ENCODE measurements around the gene PLLP.
"Not testable (repeated sequence)": the region's sequence is repeated elsewhere in the genome, so short reads cannot be mapped to it uniquely, and the experiment has no call there.

The PLLP gene

DNA sequence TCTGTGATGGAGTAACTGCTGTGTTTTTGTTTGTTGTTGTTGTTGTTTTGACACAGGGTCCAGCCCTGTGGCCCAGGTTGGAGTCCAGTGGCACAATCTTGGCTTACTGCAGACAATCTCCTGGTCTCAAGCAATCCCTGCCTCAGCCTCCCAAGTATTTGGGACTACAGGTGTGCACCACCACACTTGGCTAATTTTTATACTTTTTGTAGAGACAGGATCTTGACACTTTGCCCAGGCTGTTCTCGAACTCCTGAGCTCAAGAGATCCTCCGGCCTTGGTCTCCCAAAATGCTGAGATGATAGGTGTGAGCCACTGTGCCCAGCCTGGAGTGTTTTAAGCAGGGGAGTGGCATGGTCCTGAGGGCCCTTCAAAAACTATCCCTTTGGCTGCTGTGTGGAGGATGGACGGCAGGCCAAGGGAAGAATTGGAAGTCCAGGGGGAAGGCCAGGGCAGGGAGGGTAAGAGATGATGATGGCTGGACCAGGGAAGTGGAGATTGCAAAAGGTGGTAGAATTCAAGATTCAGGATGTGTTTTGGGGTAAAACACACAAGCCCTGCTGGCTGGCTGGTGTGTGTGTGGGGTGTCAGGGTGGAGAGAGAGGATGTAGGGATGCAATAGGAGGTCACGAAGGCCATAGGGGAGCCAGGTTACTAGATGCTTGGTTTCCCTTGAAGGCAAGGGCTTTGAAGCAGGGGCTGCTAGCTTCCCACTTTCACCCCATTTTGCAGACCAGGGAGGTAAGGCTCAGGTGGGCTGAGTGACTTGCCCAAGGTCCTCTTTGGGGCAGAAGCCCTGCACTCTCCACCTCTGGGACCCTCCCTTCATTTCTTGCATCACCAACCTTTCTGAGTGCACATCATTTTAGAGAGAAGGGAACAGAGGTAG is 18.8 kb upstream of the PLLP start:
- H3K4me3 ChIP-seq (ENCODE audit: low read depth, low read length) = no peak overlapping the region

DNA sequence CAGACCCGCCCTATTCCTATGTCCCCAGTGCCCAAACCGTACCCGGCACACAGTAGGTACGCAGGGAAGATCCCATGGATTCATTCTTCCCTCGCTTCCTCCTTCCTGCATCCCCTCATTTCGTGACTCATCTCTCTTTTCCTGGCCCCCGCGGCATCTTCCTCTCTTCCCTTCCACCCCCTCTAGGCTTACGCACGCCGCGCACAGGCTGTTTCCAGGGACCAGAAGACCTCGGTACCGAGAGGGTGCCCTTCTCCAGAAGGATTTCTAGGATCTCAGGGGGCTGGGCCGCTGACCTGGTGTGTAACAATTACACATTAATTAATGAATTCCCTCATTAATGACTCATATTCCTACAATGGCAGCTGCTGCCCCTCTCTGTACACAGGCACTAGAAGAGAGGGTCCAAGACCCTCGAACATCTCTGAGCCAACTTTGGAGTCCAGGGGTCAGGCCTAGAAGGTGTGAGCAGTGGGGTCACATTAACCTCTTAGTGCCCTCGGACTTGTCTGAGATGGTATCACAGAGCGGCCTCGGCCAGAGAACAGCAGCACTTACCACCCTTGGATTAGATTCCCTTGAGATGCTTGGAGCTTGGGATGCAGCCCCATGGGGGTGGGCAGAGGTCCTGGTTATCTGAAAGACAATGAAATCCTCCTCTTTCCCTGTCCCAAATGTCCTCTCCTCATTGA is 16.8 kb upstream of the PLLP start:
- H3K4me3 ChIP-seq (ENCODE audit: low read depth, low read length) = peak overlapping the region; percentile 62

DNA sequence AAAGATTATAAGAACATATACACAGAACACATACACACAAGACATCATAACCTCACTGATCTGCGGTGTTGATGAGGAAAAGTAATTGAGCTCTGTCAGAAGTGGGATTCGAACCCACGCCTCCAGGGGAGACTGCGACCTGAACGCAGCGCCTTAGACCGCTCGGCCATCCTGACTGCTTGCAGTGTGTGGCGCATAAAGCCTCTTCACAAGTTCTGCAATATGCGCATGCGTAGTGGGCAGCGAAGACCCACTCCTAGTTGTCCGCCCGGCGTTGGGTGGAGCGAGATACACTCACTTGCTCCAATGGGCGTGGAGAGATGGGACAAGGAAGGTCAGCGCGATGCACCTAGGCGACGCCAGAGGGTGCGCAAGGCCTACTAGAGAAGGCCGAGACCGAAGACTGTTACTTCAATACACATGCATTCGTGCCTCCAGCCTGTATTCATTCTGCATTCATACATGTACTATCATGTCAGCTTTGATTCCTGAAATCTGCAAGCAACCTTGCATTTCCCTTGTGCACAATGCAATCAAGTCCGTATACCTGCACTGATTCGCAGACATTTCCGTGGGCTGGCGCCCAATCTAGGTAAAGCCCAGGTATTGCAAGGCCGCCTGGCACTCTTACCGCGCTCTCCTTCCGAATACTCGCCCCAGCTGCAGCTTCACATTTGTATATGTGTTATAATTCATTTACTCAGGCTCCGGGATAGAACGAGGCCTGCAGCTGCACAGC is 16.1 kb upstream of the PLLP start:
- peak overlapping the region; percentile 62 for H3K4me3 ChIP-seq (ENCODE audit: low read depth, low read length)

DNA sequence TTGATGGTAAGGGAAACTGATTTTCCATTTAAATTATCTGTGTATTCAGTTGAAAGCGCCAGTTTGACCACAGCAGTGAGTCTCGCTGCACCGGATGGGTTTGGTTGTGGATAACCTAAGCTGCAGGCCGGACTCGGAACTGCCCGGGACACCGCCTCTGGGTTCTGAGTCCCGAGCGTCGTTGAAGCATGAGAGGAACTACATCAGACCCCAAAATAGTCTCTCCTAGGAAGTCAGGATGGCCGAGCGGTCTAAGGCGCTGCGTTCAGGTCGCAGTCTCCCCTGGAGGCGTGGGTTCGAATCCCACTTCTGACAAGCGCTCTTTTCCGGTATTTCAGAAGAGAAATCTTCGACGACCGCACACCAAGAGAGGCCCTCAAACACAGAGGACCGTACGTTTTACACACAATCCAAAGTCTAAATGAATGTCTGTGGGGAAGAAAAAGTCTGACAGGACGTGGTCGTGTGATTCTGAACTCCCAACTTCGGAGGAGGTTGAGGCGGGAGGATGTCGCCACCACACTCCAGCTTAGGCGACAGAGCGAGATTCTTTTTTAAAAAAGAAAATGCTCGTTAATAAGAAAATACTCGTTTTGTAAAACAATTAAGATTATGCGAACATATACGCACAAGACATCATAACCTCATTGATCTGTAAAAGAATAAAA is 15.4 kb upstream of the PLLP start:
- peak overlapping the region; percentile 80 for H3K4me3 ChIP-seq (ENCODE audit: low read depth, low read length)

DNA sequence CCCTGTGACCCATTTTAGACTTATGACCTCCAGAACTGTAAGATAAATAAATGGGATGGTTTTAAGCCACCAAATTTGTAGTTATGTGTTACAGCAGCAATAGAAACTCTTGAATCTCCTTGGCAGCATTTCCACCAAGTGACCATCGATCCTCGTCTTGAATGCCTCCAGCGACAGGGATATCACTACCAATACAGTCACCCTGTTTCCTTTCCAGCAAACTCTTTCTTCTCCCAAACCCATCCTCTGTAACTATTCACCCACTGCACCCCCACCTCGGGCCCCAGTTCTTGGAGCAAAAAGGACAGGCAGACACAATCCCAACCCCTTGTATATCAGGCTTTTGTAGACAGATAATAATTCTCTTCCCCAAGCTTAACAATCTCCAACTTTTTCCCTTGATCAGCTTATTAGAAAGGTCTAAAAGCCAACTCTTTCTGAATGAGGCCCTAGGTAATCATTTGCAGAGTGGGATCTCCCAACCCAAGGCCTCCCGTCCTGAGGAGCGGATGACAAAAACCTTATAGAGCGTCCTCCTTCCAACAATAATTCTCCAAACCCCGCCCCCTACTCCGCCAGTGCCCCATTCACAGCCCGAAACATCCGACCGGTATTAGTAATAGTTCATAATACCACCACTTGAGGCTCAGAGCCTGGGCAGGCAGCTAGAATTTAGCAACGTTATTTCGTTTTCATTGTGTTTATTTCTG is 14.7 kb upstream of the PLLP start:
- H3K4me3 ChIP-seq (ENCODE audit: low read depth, low read length) = peak overlapping the region; percentile 80

DNA sequence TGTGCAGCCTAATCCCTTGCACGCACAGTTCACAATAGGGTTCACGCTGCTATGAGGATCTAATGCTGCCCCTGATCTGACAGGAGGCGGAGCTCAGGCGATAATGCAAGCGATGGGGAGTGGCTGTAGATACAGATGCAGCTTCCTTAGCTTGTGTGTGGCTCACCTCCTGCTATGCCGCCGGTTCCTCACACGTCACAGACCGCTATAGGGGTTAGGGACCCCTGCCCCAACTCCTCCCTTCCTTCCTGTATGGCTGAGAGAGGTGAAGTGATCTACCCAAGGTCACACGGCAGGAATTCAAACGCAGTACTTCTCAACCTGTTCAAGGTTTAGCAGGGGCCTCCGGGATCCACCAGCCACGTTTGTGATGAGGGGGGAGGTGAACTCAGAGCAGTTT is 13.4 kb upstream of the PLLP start:
- no peak overlapping the region for H3K4me3 ChIP-seq (ENCODE audit: low read depth, low read length)

DNA sequence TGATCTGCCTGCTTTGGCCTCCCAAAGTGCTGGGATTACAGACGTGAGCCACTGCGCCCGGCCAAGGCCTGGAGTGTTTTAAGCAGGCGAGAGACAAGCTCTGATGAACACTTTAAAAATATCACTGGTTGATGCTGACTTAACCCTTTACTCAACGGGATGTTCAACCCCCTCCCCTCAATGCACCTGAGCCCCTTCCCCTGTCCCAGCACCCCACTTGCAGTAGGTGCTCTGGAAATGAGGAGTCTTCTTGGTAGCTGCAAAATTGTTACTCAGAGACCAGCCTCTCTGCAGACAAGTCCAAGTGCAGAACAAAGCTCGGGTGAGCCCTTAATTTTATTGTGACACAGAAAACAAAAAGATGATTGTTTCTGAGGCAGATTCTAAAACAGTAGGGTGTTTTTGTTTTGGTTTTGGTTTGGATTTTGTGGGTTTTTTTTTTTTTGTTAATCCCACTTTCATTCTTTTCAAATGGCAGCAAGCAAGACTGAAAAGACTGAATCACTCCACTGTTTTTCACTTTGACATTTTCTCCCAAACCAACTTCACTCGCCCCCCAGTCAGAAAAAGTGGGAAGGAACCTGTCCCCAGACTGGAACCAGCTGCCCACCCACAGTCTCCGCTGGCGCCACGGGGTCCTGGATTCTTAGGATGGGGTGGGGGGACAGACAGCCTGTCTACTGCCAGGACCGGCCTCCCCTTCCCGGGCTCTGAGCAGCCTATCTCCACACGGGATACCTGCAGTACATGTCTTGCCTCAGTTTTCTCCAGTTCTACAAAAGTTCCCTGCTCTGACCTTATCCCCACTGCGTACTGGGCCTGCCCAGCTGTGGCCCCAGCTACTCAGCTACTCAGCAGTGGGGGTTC is 5.2 kb upstream of the PLLP start:
- H3K4me3 ChIP-seq (ENCODE audit: low read depth, low read length) = no peak overlapping the region

DNA sequence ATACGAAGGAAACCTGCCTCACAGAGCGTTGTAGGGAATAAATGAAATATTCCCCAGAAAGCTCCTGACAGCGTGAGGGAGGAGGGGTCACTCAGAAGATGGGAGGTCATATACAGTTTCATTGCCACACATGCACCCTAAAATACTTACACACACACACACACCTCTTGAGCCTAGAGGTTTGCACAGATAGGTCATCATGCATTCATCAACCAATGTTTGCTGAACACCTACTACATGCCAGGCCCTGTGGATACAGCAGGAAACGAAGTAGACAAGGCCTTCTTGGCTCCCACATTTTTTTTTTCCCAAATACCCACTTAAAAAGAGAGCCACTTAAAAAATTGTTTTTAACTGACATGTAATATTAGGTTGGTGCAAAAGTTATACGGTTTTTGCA is 907 bp upstream of the PLLP start:
- peak overlapping the region; percentile 57 for H3K4me3 ChIP-seq (ENCODE audit: low read depth, low read length)

DNA sequence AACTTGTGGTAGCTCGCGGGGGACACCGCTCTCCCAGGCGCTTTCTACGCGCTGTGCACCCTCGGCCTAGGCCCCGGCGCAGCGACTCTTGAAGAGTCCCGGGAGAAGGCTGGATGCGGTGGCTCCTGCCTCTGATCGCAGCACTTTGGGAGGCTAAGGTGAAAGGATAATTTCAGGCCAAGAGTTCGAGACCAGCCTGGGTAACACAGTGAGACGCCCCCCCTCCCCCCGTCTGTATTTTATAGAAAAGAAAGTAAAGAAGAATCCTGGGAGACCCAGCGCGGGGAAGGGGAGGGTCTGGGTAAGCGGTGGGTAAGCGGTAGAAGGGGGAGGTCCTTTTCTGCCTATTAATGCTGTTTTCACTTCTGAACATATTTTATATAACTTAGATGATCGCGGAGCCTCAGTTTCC is 486 bp upstream of the PLLP start:
- peak overlapping the region; percentile 57 for H3K4me3 ChIP-seq (ENCODE audit: low read depth, low read length)

DNA sequence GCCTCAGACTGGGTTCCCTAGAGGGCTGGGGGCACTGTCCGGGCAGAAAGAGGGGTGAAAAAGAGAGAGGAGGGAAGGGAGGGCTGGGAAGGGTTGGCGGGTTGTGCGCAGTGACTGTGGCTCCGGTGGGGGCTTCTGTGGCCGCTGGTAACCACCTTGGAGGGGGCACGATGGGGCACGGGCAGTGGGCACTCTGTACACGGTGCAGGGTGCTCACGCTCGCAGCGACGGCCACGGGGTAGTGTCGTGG is 588 bp downstream of the PLLP start:
- H3K4me3 ChIP-seq (ENCODE audit: low read depth, low read length) = peak overlapping the region; percentile 57

DNA sequence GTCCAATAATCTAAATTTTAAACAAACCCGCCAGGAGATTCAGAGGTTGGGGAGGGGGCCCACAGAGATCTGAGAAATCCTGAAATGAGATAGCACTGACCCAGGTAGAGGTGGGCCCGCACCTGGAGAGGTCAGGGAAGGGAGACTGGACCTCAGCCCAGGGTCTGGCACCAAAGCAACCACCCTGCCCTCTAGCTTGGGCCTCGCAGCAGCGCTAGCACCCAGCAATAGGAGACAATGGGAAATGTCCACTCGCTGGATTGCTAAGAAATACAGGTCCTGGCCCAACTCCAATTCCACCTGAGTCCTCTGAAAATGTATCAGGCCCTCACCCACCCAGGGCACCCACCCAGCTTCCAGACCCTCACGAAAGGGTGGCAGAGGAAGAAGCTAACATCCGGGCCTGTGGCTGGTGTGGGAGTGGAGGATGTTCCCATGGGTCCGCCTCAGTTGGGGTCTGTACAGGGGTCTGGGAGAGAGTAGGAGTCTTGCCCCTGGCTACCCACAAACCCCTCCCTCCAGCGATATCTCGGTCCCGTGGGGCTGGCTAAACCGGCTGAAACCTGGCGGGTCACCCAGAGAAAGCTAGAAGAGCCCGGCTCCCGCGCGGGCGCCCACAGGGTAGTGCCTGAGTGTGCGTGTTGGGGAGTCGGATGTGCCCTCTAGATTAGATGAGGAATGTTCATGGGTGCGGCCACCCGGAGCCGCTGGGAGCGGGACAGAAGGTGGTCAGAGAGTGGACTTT is 1.1 kb downstream of the PLLP start:
- H3K4me3 ChIP-seq (ENCODE audit: low read depth, low read length) = no peak overlapping the region

DNA sequence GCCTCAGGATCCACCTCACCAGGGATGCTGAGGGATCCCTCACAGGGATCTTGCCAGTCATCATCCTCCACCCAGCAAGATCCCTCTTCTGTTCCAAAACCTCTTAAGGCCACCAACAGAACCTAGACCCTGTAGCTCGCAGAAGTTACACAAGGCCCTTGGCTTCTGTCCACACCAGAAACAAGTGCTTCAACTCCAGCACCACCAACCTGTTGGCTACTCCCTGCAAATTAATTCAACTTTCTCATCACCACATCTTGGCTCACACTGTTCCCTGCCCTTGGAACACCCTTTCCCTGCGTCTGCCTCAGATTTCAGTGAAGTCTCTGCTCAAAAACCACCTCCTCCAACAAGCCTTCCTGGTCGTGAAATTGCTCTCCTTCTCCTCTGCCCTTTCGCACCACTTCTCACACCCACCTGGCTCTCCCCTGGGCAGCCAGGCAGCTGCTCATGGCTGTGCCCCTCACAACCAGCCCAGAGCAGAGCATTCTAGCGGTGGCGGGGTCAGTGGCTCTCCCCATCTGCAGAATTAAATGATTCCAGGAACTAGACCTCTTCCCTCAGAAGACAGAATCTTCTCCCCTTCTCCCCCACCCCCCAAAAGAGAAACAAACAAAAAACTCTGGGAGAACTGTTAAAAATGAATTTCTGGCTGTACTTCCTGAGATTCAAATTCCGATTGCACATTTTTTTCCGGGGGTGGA is 1.8 kb downstream of the PLLP start:
- H3K4me3 ChIP-seq (ENCODE audit: low read depth, low read length) = no peak overlapping the region

DNA sequence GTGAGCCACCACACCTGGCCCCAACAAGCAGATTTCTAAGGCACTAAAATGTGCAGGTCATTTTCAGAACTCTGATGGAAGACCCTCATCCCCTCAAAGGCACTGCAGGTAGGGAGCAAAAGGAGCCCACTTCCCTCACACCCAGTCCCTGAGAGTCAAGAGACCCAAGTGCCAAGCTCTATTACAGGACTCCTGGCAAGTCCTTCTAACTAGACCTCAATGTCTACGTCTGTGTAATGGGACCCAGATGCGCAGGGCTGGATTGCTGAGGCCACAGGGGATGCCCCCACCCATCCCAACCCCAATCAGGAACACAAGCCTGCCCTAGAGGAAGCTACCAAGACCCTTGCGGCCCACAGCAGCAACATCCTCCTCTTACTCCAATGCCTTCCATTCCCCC is 2.7 kb downstream of the PLLP start:
- no peak overlapping the region for H3K4me3 ChIP-seq (ENCODE audit: low read depth, low read length)

DNA sequence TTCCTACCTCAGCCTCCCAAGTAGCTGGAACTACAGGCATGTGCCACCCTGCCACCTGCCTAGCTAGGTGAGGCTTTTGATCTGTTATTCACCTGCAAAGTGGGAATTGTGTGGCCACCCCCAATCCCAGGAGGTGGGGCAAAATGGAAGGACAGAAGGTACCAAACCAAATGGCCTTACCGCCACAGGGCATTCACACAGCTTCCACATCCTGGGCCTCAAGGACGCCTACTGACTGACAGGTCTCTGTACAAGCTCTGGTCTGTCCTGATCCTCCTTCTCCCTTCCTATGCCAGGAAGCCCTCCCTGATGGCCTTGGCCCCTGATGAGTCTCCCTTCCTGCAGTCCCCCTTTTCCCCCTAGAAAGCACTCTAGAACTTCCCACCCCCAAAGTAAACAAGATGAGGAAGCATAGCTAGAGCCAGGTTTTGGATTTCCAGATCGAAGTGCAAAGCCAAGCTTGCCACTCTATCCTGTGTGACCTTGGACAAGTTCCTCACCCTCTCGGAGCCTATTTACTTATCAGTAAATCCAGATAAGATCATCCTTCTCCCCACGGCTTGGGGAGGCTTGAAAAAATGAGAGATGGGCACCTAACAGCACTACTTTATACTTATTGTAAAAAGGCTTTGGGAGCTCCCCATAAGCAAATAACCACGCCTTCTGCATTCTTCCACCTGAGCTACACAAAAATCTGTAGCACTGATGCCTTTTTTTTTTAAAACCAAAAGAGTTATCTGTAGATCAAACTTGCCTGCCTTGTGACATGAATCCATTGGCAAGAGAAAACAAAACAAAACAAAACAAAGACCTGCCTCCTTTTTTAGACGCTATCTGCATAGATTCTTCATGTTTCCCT is 4.5 kb downstream of the PLLP start:
- no peak overlapping the region for H3K4me3 ChIP-seq (ENCODE audit: low read depth, low read length)

DNA sequence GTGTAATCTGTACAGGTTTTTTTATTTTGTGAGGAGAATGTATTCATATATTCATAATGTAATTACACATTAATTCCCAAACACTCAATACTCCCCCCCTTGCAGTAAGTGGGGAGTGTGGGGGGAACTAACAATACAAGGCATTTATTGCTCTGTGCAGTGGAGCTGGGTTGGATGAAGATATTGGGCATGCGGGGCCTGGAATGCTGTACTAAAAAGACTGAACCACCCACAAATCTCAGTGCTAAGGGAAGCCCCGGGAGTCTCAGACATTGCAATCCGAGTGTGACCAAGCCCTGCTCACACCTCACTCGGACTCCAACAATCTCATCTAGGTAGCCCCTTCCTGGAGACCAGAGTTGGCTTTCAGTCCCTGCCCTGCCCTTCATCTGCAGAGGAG is 6.0 kb downstream of the PLLP start:
- H3K4me3 ChIP-seq (ENCODE audit: low read depth, low read length) = no peak overlapping the region

DNA sequence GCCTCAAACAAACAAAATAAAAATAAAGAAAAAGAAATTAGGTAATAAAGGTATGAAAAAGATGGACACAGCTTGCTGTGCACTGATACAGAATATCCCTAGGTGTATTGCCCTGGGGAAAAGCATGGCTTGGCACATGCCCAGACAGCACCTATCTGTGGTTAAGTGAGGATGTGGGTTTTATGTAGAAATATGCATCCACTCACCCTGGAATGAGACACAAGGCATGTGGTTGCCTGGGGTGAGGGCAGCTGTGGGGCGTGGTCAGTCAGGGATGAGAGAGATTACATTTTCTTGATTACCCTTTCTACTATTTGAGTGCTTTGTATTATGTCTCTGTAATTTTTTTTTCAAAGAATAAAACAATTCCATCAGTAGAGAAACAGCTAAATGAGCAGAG is 6.9 kb downstream of the PLLP start:
- no peak overlapping the region for H3K4me3 ChIP-seq (ENCODE audit: low read depth, low read length)

DNA sequence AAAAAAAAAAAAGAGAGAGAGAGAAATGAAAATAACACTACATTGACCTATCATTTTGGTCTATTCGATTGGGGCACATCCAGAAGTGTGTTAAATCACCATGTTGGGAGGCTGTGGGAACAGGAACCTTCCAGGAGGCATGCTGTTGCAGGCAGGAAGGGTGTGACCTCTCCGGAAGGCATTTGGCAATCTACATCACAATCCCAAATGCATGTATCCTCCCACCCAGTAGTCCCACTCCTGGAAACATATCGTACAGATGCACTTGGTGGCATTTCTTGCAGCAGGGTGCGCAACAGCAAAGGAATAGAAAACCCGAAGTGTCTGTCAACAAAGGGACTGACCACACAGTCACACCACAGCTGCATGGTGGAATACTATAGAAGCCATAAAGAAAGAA is 7.9 kb downstream of the PLLP start:
- H3K4me3 ChIP-seq (ENCODE audit: low read depth, low read length) = no peak overlapping the region

DNA sequence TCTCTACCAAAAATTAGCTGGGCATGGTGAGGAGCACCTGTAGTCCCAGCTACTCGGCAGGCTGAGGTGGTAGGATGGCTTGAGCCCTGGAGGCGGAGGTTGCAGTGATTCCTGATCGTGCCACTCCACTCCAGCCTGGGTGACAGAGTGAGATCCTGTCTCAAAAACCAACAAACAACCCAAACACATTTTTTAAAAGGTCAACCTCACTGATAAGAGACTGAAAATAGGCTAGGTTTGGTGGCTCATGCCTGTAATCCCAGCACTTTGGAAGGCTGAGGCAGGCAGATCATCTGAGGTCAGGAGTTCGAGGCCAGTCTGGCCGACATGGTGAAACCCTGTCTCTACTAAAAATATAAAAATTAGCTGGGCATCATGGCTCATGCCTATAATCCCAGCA is 8.5 kb downstream of the PLLP start:
- H3K4me3 ChIP-seq (ENCODE audit: low read depth, low read length) = not testable (repeated sequence)

Measured in iPS-11a (cell line).